Testis (tissue), 3 donors: ENCODE data around the gene RC3H2. TPM values are rescaled to one million over a fixed set of nuclear protein-coding genes. Genes with fewer than 3 reads are reported as not detected.
"Not testable (repeated sequence)": the region's sequence is repeated elsewhere in the genome, so short reads cannot be mapped to it uniquely, and the experiment has no call there.

Experiments used
- DNase-seq: peaks from one replicate; pipeline ENCODE4 v3.0.0-alpha.2; 2019
- H3K27ac ChIP-seq, 2 donors: fragments of 200-600 bp; sonication (generic); one replicate each; pipeline ENCODE4 v1.5.1; 2019
- H3K27me3 ChIP-seq: fragments of 200-600 bp; sonication (generic); one replicate; pipeline ENCODE4 v1.5.1; 2019
- H3K36me3 ChIP-seq: fragments of 200-600 bp; sonication (generic); one replicate; pipeline ENCODE4 v1.5.1; 2017; ENCODE audit warnings: low read depth; ENCODE audit errors: missing control alignments
- H3K4me1 ChIP-seq: fragments of 200-600 bp; sonication (generic); one replicate; pipeline ENCODE4 v1.5.1; 2019
- H3K4me3 ChIP-seq, 2 donors: fragments of 200-600 bp; sonication (generic); one replicate each; pipeline ENCODE4 v1.5.1; 2017 to 2019
- H3K9me3 ChIP-seq: fragments of 200-600 bp; sonication (generic); one replicate; pipeline ENCODE4 v1.5.1; 2017
- POLR2A ChIP-seq: fragments of 450-650 bp; IDR thresholded peaks from one replicate; pipeline ENCODE4 v1.6.1; 2017; ENCODE audit warnings: antibody characterized with exemption, mild to moderate bottlenecking, moderate library complexity
- WGBS, 2 donors: methylation state at CpG; one replicate each; pipeline ENCODE4 v1.1.5; 2018; 5-methylcytosine and 5-hydroxymethylcytosine counted together
- intact Hi-C: fragments of 100-400 bp; cut with DNase I; formaldehyde crosslinking; loops from one replicate; pipeline ENCODE4 v1.15.1; 2023; ENCODE audit warnings: low total_unique reads
- polyA plus RNA-seq: library from polyadenylated mRNA; stranded (reverse); fragments of 350-450 nt; fragmentation: Illumina TruSeq; extraction: RNeasy Lipid Tissue Mini Kit (QIAGEN cat#74804); gene quantifications from one replicate; pipeline ENCODE4 v1.2.3, GENCODE V29; 2014; ENCODE audit warnings: low read depth, low replicate concordance; ENCODE audit not compliant: insufficient read depth
- total RNA-seq, 2 donors: library from RNA; depleted of rRNA; stranded (reverse); fragments of >200 nt; gene quantifications; one replicate each; pipeline ENCODE4 v1.2.3, GENCODE V29; 2016
- TF ChIP-seq, protein P1 (sequence below), 3 experiments: fragments of 450-650 bp in 2 of 3; fragments of 200-600 bp in 1 of 3; sonication (generic) in 1 of 3; IDR thresholded peaks; one replicate each; pipeline ENCODE4 v1.5.1; 2016 to 2019; ENCODE audit warnings: antibody characterized with exemption in 3 of 3, mild to moderate bottlenecking in 2 of 3, moderate library complexity in 1 of 3

The RC3H2 gene
- total and polyA plus RNA-seq, 3 donors from 2014 or later, result 26.1 to 78.6 (median 70.6) TPM

DNA sequence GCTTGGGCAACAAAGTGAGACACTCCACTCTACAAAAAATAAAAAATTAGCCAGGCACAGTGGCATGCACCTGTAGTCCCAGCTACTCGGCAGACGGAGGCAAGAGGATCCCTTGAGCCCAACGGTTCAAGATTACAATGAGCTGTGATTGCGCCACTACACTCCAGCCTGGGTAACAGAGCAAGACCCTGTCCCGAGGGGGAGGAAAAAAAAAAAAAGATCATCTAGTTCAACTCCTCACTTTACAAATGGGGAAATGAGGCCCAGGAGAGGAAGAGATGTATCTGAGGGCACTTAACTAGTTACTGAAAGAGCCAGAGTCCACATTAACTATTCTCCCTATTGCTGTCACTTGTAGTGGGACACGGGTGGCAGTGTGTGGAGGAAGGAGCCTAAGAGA is 90.6 kb downstream of the RC3H2 start:
- WGBS, 2 donors, result 76 to 78% methylated on average over 6 of the region's 6 CpGs
- H3K4me1 ChIP-seq, result no peaks in the 10 kb centered on the region
- intact Hi-C loops, result loop anchor here (5.0 kb wide), 1 partner anchor 347 kb away; no protein-coding TSS in a partner anchor
- no peak overlapping the region for H3K27ac ChIP-seq
- no peaks in the 10 kb centered on the region for H3K27me3 ChIP-seq
- H3K4me3 ChIP-seq, result no peak overlapping the region
- no peaks in the 10 kb centered on the region for H3K36me3 ChIP-seq
- TF ChIP-seq, protein P1, sequence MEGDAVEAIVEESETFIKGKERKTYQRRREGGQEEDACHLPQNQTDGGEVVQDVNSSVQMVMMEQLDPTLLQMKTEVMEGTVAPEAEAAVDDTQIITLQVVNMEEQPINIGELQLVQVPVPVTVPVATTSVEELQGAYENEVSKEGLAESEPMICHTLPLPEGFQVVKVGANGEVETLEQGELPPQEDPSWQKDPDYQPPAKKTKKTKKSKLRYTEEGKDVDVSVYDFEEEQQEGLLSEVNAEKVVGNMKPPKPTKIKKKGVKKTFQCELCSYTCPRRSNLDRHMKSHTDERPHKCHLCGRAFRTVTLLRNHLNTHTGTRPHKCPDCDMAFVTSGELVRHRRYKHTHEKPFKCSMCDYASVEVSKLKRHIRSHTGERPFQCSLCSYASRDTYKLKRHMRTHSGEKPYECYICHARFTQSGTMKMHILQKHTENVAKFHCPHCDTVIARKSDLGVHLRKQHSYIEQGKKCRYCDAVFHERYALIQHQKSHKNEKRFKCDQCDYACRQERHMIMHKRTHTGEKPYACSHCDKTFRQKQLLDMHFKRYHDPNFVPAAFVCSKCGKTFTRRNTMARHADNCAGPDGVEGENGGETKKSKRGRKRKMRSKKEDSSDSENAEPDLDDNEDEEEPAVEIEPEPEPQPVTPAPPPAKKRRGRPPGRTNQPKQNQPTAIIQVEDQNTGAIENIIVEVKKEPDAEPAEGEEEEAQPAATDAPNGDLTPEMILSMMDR (IDR thresholded peaks at IDR 0.05), result no peak
- no peak for TF ChIP-seq POLR2A
- no peaks in the 10 kb centered on the region for H3K9me3 ChIP-seq
- DNase-seq, result no peak

DNA sequence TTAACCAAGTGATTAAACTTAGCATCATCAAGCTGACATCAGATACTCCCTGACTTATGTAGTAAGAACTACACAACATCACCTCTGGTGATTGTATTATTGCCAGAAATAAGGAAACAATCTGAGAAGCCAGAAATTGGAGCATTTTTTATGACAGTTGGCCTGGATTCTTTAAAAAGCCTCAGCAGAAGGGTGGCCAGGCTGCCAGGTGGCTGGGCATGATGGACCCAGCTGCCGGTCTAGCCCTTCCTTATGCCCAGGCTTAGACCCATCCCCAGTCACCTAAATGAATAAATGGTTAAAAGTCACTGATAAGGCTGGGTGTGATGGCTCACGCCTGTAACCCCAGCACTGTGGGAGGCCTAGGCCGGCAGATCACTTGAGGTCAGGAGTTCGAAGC is 92.4 kb downstream of the RC3H2 start:
- no peak for DNase-seq
- Histone ChIP-seq H3K4me1 (no peaks in the 10 kb centered on the region), H3K4me3 (no peak overlapping the region), H3K36me3 (no peaks in the 10 kb centered on the region), H3K9me3 (no peaks in the 10 kb centered on the region), H3K27me3 (no peaks in the 10 kb centered on the region), H3K27ac (no peak overlapping the region)
- TF ChIP-seq, protein P1 (IDR thresholded peaks at IDR 0.05), result no peak
- TF ChIP-seq POLR2A, result no peak
- intact Hi-C loops, result loop anchor here (5.0 kb wide), 1 partner anchor 345 kb away; no protein-coding TSS in a partner anchor
- 91 to 92% methylated on average over 4 of the region's 4 CpGs for WGBS, 2 donors

DNA sequence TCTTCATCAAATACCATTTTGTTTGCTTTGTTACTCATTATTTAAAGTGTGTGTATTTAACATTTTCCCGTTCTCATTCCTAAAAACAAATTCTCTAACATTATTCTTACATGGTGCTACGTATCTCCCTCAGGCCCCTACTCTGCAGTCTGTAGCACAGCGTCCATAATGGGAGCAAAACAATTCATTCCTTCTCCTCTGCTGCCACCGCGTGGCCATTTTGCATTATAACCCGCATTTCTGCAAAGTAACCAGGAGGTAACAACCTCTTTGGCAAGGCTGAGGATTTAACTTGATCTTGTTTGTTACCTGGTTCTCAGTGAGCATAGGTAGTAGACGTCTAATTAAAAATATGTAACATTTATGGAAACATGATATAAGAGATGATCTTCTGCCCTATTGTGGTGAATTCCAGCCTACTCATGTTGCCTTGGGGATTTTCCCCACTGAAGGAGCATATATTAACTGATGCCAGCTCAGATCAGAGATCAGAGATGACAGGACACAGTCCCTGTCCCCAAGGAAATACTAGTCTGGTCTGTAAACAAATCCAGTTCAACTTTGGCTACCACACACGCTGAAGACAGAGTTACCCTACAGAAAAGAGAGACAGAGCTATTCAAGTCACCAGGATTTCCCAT is 94.7 kb downstream of the RC3H2 start:
- no peak overlapping the region for H3K27ac ChIP-seq
- H3K4me3 ChIP-seq, result no peak overlapping the region
- no peaks in the 10 kb centered on the region for H3K9me3 ChIP-seq
- DNase-seq, result peak; percentile 75
- no peaks in the 10 kb centered on the region for H3K27me3 ChIP-seq
- no peaks in the 10 kb centered on the region for H3K4me1 ChIP-seq
- intact Hi-C loops, result loop anchor here (5.0 kb wide), 1 partner anchor 343 kb away; no protein-coding TSS in a partner anchor
- H3K36me3 ChIP-seq, result no peaks in the 10 kb centered on the region
- 5 to 7% methylated on average over 8 of the region's 8 CpGs for WGBS, 2 donors
- no peak for TF ChIP-seq POLR2A
- TF ChIP-seq, protein P1 (IDR thresholded peaks at IDR 0.05), result peak; percentile 79 to 80 (median 79)

DNA sequence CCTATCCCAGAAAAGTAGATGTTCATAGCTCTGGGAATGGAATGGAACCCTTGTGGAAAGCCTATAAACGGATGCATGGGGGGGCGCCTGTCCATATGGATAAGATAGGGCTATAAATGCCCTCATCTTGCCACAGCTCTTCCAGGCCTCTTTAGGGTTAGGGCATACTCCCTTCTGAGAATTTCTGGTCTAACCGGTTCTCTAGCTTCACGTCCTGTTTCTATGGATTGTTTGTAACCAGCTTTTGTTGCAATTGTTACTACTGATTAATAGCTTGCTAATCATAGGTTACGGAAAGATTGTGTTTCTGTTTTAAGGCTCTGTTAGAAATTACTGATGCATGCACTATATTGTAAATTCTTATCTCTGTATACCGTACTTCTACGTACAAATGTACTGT is 95.9 kb downstream of the RC3H2 start:
- H3K4me3 ChIP-seq, H3K36me3 ChIP-seq, intact Hi-C loops, H3K27ac ChIP-seq, H3K9me3 ChIP-seq, DNase-seq, H3K27me3 ChIP-seq, H3K4me1 ChIP-seq: not testable (repeated sequence)
- WGBS, 2 donors, result 73 to 76% methylated on average over 7 of the region's 7 CpGs

DNA sequence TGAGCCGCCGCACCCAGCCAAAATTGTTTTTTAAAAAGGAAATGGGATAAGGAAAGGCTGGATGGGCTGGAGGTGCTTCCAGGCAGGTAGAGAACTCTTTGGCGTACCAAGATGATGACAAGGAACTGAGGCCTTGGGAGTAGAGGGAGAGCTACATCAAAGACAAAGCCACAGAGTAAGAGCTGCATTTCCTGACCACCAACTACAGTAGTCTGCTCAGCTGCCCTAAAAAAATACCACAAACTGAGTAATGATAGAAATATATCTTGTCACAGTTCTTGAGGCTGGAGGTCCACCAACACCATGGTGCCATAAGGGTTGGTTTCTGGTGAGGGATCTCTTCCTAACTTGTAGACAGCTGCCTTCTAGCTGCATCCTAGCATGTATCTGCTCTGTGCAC is 97.0 kb downstream of the RC3H2 start:
- H3K4me1 ChIP-seq, result no peaks in the 10 kb centered on the region
- intact Hi-C loops, result no loop called here
- no peaks in the 10 kb centered on the region for H3K9me3 ChIP-seq
- DNase-seq, result no peak
- H3K27me3 ChIP-seq, result no peaks in the 10 kb centered on the region
- H3K4me3 ChIP-seq, result no peak overlapping the region
- TF ChIP-seq, protein P1 (IDR thresholded peaks at IDR 0.05), result no peak
- TF ChIP-seq POLR2A, result no peak
- WGBS, 2 donors, result 100% methylated on average over 3 of the region's 3 CpGs
- H3K36me3 ChIP-seq, result no peaks in the 10 kb centered on the region
- H3K27ac ChIP-seq, result no peak overlapping the region
